GM13976 (cell line): ENCODE results near the gene SH3RF3.

ENCODE experiments used
- DNase-seq: peaks from one replicate; pipeline ENCODE4 v3.0.0; 2012; ENCODE audit warnings: low spot score
- CTCF ChIP-seq: IDR thresholded peaks from 2 replicates; pipeline ENCODE4 v1.5.1; 2012; ENCODE audit warnings: borderline replicate concordance, mild to moderate bottlenecking; ENCODE audit not compliant: insufficient read depth; ENCODE audit errors: extremely low read depth, missing control alignments, control extremely low read depth
- in situ Hi-C: fragments of 300-500 bp; cut with MboI; formaldehyde crosslinking; loops from one replicate; pipeline ENCODE4 v1.12.0; 2022; ENCODE audit warnings: low sequenced_read_pairs, mixed read lengths, inconsistent platforms; ENCODE audit not compliant: unreplicated experiment

Gene SH3RF3

GRCh38 chr2:109476641-109477441, 347.8 kb downstream of the SH3RF3 start:
- no peak for DNase-seq
- in situ Hi-C loops = no loop called here
- no peak for TF ChIP-seq CTCF

- TF ChIP-seq CTCF = no peak
- in situ Hi-C loops = no loop called here
- DNase-seq = no peak
Measured at GRCh38 chr2:109478906-109479493, 350.0 kb downstream of the SH3RF3 start.

- no peak for DNase-seq
- TF ChIP-seq CTCF = no peak
- in situ Hi-C loops = no loop called here
Measured at GRCh38 chr2:109479804-109480203, 350.8 kb downstream of the SH3RF3 start.

- in situ Hi-C loops = no loop called here
- no peak for DNase-seq
- TF ChIP-seq CTCF = no peak
Measured at GRCh38 chr2:109480486-109481195, 351.6 kb downstream of the SH3RF3 start.

- in situ Hi-C loops = no loop called here
- no peak for DNase-seq
- TF ChIP-seq CTCF = no peak
Measured at GRCh38 chr2:109481196-109481555, 352.2 kb downstream of the SH3RF3 start.

- TF ChIP-seq CTCF = no peak
- in situ Hi-C loops = no loop called here
- no peak for DNase-seq
Measured at GRCh38 chr2:109481599-109481998, 352.6 kb downstream of the SH3RF3 start.
